DOHH2 (cell line): ENCODE results near the gene CDKN1C.

Source experiments
- H3F3A ChIP-seq: fragments of 200-600 bp; sonication (generic), shearing (Covaris generic); 2 replicates; pipeline ENCODE4 v1.6.0; 2016; ENCODE audit warnings: antibody characterized with exemption, mild to moderate bottlenecking; ENCODE audit not compliant: control insufficient read depth, insufficient read depth
- H3K27ac ChIP-seq: fragments of 200-600 bp; sonication (generic); 2 replicates; pipeline ENCODE4 v1.5.1; 2014; ENCODE audit warnings: low read depth, mild to moderate bottlenecking, low read length, moderate library complexity
- H3K27me3 ChIP-seq: fragments of 200-600 bp; sonication (generic); 2 replicates; pipeline ENCODE4 v1.6.1; 2014; ENCODE audit warnings: mild to moderate bottlenecking, low read length, mixed read lengths; ENCODE audit not compliant: control insufficient read depth
- H3K36me3 ChIP-seq: fragments of 200-600 bp; sonication (generic); 2 replicates; pipeline ENCODE4 v1.6.1; 2014; ENCODE audit warnings: mild to moderate bottlenecking, low read length, moderate library complexity, mixed read lengths; ENCODE audit not compliant: control insufficient read depth
- H3K4me1 ChIP-seq: fragments of 200-600 bp; sonication (generic); 2 replicates; pipeline ENCODE4 v1.6.1; 2014; ENCODE audit warnings: mild to moderate bottlenecking, low read length, mixed read lengths; ENCODE audit not compliant: control insufficient read depth
- H3K4me2 ChIP-seq: fragments of 200-600 bp; sonication (generic); 2 replicates; pipeline ENCODE4 v1.6.0; 2014; ENCODE audit warnings: mild to moderate bottlenecking, low read length, moderate library complexity
- H3K4me3 ChIP-seq: fragments of 200-600 bp; sonication (generic); 2 replicates; pipeline ENCODE4 v1.5.1; 2014; ENCODE audit warnings: mild to moderate bottlenecking, low read length, mixed read lengths
- H3K79me2 ChIP-seq: fragments of 200-600 bp; sonication (generic); 2 replicates; pipeline ENCODE4 v1.6.1; 2014; ENCODE audit warnings: mild to moderate bottlenecking, low read length, mixed read lengths; ENCODE audit not compliant: control insufficient read depth
- H3K9me2 ChIP-seq: fragments of 200-600 bp; sonication (generic); replicated peaks from 2 replicates; pipeline ENCODE4 v1.6.1; 2014; ENCODE audit warnings: mild to moderate bottlenecking, low read length, mixed read lengths; ENCODE audit not compliant: control insufficient read depth
- H3K9me3 ChIP-seq: fragments of 200-600 bp; sonication (generic); 2 replicates; pipeline ENCODE4 v1.6.1; 2014; ENCODE audit warnings: antibody characterized with exemption, low read length, mixed read lengths; ENCODE audit not compliant: control insufficient read depth, insufficient read depth
- H4K20me1 ChIP-seq: fragments of 200-600 bp; sonication (generic); 2 replicates; pipeline ENCODE4 v1.6.0; 2014; ENCODE audit warnings: low read depth, mild to moderate bottlenecking, antibody characterized with exemption, low read length, moderate library complexity; ENCODE audit not compliant: control insufficient read depth, insufficient read depth
- EZH2phosphoT487 ChIP-seq: fragments of 200-600 bp; sonication (generic); IDR thresholded peaks from 2 replicates; pipeline ENCODE4 v1.6.1; 2017; ENCODE audit warnings: borderline replicate concordance, mild to moderate bottlenecking, antibody characterized with exemption, low read length, moderate library complexity, mixed read lengths
- TF ChIP-seq, protein P1 (sequence below): fragments of 200-600 bp; sonication (generic); IDR thresholded peaks from one replicate; pipeline ENCODE4 v1.5.1; 2014; ENCODE audit warnings: antibody characterized with exemption, mild to moderate bottlenecking, low read depth, low read length; ENCODE audit not compliant: poor library complexity, severe bottlenecking

CDKN1C gene

DNA sequence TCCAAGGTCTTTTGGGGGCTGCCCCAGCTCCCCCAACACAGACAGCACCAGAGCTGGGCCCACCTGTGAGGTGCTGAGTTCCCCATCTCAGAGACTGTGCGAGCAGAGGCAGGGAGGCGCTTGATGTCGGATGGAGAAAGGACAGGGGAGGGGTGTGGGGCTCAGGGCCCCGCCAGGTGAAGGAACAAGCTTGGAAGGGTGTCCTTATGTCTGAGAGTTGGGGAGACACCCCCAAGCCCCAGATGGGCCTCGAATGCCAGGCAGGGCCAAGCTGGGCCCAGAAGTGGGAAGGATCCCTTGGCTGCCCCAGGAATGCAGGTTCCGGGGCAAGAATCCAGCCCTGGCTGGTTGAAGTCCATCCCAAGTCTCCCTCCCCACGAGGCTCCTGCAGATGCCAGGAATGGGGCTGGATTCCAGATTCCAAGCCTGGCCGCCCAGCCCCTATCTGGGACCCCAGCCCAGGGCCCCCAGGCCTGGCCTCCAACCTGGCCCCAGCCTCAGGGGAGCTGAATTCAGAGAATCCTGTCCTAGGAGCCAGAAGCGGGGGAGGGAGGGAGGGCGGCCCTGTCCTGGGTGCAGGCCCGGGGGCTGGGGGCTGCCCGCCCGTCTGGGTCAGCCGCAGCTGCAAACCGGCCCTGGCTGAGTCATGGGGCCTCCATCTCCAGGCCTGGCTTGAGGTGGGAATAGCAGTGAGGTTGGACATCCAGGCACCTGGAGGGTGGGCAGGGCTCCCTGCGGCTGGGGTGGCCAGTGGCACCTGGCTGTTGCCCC, 50.9 kb downstream of the CDKN1C start:
- Histone ChIP-seq H3K79me2 (no peaks in the 10 kb centered on the region), H3K4me2 (no peak overlapping the region), H3K9me2 (no peaks in the 10 kb centered on the region), H3F3A (no peaks in the 10 kb centered on the region), H3K4me1 (no peaks in the 10 kb centered on the region), H3K36me3 (no peaks in the 10 kb centered on the region), H3K27ac (no peak overlapping the region), H3K27me3 (no peaks in the 10 kb centered on the region), H3K4me3 (no peak overlapping the region), H4K20me1 (no peaks in the 10 kb centered on the region), H3K9me3 (no peaks in the 10 kb centered on the region)
- TF ChIP-seq, protein P1, sequence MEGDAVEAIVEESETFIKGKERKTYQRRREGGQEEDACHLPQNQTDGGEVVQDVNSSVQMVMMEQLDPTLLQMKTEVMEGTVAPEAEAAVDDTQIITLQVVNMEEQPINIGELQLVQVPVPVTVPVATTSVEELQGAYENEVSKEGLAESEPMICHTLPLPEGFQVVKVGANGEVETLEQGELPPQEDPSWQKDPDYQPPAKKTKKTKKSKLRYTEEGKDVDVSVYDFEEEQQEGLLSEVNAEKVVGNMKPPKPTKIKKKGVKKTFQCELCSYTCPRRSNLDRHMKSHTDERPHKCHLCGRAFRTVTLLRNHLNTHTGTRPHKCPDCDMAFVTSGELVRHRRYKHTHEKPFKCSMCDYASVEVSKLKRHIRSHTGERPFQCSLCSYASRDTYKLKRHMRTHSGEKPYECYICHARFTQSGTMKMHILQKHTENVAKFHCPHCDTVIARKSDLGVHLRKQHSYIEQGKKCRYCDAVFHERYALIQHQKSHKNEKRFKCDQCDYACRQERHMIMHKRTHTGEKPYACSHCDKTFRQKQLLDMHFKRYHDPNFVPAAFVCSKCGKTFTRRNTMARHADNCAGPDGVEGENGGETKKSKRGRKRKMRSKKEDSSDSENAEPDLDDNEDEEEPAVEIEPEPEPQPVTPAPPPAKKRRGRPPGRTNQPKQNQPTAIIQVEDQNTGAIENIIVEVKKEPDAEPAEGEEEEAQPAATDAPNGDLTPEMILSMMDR: no peak
- TF ChIP-seq EZH2phosphoT487: no peak

DNA sequence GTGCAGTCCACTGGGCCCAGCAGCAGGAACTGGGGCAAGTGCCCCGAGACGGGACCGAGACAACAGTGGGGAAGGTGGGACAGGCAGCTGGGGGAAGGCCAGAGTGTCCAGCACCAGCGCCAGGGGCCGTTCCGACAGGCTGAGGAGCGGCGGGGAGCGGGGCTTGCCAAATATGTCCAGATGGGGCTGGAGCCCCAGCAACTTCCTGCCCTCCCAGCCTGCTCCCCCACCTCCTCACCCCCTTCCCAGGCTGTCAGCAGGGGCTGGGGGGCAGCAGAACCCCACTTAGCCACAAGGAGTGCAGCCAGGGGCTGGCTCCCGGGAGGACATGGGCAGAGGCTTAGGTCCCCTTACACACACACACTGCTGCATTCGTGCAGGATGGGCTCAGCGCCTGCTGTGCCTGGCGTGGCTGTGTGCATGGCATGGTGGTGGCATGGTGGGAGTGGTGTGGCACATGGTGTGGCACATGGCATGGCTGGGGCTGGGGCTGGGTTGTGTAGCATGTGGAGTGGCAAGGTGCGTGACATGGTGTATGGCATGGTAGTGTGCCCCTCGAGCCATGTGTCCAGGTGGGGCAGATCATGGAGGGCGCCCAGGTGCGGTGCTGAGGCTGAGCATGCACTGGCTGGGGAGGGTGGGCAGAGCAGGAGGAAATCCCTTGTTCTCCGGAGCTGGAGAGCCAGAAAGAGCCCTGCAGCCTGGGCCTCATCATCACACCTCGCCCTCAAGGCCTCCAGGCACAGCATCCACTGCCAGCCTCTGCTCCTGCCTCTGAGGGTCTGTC, 51.7 kb downstream of the CDKN1C start:
- no peaks in the 10 kb centered on the region for H3K27me3 ChIP-seq
- no peaks in the 10 kb centered on the region for H3K4me1 ChIP-seq
- no peaks in the 10 kb centered on the region for H3K36me3 ChIP-seq
- no peaks in the 10 kb centered on the region for H3K79me2 ChIP-seq
- H3K9me2 ChIP-seq: no peaks in the 10 kb centered on the region
- no peak overlapping the region for H3K4me3 ChIP-seq
- no peak overlapping the region for H3K27ac ChIP-seq
- no peaks in the 10 kb centered on the region; the same call in 1 of the 2 replicates for H3K9me3 ChIP-seq
- no peak overlapping the region for H3K4me2 ChIP-seq
- no peak for TF ChIP-seq EZH2phosphoT487
- TF ChIP-seq, protein P1: no peak
- no peaks in the 10 kb centered on the region for H4K20me1 ChIP-seq
- no peaks in the 10 kb centered on the region for H3F3A ChIP-seq
